ENCODE results near the gene ARHGAP12. TPM values are rescaled to one million over a fixed set of nuclear protein-coding genes. Genes with fewer than 3 reads are reported as not detected.
"Not testable (repeated sequence)": the region's sequence is repeated elsewhere in the genome, so short reads cannot be mapped to it uniquely, and the experiment has no call there.

ARHGAP12 gene
- total RNA-seq, 1 donor from 2014 or later = 96.5 TPM

GRCh38 chr10:31923389-31923788 lies 5.2 kb downstream of the ARHGAP12 start:
- no peak for DNase-seq

GRCh38 chr10:31921031-31921430 lies 7.6 kb downstream of the ARHGAP12 start:
- no peak for DNase-seq

GRCh38 chr10:31920538-31920937 lies 8.1 kb downstream of the ARHGAP12 start:
- DNase-seq = no peak

- no peak for DNase-seq
Measured at GRCh38 chr10:31918671-31919409, 9.8 kb downstream of the ARHGAP12 start.

GRCh38 chr10:31914370-31914769 lies 14.3 kb downstream of the ARHGAP12 start:
- DNase-seq = no peak

GRCh38 chr10:31912898-31913850 lies 15.5 kb downstream of the ARHGAP12 start:
- no peak for DNase-seq

- DNase-seq = no peak
Measured at GRCh38 chr10:31912289-31912688, 16.3 kb downstream of the ARHGAP12 start.

- DNase-seq = no peak
Measured at GRCh38 chr10:31910016-31910415, 18.6 kb downstream of the ARHGAP12 start.

- DNase-seq = no peak
Measured at GRCh38 chr10:31908157-31908556, 20.5 kb downstream of the ARHGAP12 start.

GRCh38 chr10:31906039-31906438 lies 22.6 kb downstream of the ARHGAP12 start:
- no peak for DNase-seq

GRCh38 chr10:31905586-31905985 lies 23.0 kb downstream of the ARHGAP12 start:
- no peak for DNase-seq

GRCh38 chr10:31902625-31903024 lies 26.0 kb downstream of the ARHGAP12 start:
- no peak for DNase-seq

GRCh38 chr10:31897506-31897905 lies 31.1 kb downstream of the ARHGAP12 start:
- no peak for DNase-seq

GRCh38 chr10:31896968-31897384 lies 31.7 kb downstream of the ARHGAP12 start:
- DNase-seq = no peak

GRCh38 chr10:31895722-31896121 lies 32.9 kb downstream of the ARHGAP12 start:
- DNase-seq = not testable (repeated sequence)

- no peak for DNase-seq
Measured at GRCh38 chr10:31888442-31888841, 40.2 kb downstream of the ARHGAP12 start.

- DNase-seq = no peak
Measured at GRCh38 chr10:31887850-31888249, 40.8 kb downstream of the ARHGAP12 start.

- DNase-seq = no peak
Measured at GRCh38 chr10:31886885-31887284, 41.7 kb downstream of the ARHGAP12 start.

GRCh38 chr10:31885971-31886370 lies 42.7 kb downstream of the ARHGAP12 start:
- no peak for DNase-seq

GRCh38 chr10:31884386-31884785 lies 44.2 kb downstream of the ARHGAP12 start:
- DNase-seq = no peak

GRCh38 chr10:31883397-31883796 lies 45.2 kb downstream of the ARHGAP12 start:
- DNase-seq = no peak

GRCh38 chr10:31878486-31878885 lies 50.1 kb downstream of the ARHGAP12 start:
- DNase-seq = no peak

- no peak for DNase-seq
Measured at GRCh38 chr10:31876652-31877352, 51.8 kb downstream of the ARHGAP12 start.

Data from occipital lobe (tissue), 2 donors.